GM19324 (cell line): ENCODE data around the gene SEC16A.

Experiments
- ATAC-seq: cut with Tn5 transposase; IDR thresholded peaks from one replicate; pipeline ENCODE4 v1.9.1; 2021; ENCODE audit warnings: mild to moderate bottlenecking, moderate library complexity; ENCODE audit not compliant: unreplicated experiment, low FRiP score

Gene SEC16A

GRCh38 chr9:136488247-136489214 lies 5.7 kb upstream of the SEC16A start:
- no peak for ATAC-seq

- no peak for ATAC-seq
These were observed 4.8 kb upstream of the SEC16A start for GRCh38 chr9:136487672-136488071.

- no peak for ATAC-seq
These were observed 4.2 kb upstream of the SEC16A start for GRCh38 chr9:136486823-136487620.

DNA sequence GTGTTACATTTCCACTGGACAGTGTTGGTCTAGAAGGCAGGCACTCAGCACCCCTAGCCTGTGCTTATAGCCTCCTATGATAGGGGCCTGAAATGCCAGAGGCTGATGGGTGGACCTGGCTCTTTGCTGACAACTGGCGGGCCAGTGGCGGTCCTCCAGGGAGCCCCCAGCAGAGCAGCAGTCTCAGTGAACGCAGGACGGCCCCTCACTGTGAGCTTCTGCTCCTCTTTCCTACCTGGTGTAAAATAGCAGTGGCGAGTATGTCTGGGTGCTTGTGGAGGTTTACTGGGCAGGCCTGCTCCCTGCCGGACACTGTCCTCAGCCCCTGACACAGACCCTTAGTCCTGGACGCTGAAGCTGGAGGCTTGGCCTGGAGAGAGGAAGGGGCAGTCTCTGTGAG lies 3.3 kb upstream of the SEC16A start:
- ATAC-seq = no peak

- ATAC-seq = no peak
These were observed 2.5 kb upstream of the SEC16A start for GRCh38 chr9:136485049-136486045.

DNA sequence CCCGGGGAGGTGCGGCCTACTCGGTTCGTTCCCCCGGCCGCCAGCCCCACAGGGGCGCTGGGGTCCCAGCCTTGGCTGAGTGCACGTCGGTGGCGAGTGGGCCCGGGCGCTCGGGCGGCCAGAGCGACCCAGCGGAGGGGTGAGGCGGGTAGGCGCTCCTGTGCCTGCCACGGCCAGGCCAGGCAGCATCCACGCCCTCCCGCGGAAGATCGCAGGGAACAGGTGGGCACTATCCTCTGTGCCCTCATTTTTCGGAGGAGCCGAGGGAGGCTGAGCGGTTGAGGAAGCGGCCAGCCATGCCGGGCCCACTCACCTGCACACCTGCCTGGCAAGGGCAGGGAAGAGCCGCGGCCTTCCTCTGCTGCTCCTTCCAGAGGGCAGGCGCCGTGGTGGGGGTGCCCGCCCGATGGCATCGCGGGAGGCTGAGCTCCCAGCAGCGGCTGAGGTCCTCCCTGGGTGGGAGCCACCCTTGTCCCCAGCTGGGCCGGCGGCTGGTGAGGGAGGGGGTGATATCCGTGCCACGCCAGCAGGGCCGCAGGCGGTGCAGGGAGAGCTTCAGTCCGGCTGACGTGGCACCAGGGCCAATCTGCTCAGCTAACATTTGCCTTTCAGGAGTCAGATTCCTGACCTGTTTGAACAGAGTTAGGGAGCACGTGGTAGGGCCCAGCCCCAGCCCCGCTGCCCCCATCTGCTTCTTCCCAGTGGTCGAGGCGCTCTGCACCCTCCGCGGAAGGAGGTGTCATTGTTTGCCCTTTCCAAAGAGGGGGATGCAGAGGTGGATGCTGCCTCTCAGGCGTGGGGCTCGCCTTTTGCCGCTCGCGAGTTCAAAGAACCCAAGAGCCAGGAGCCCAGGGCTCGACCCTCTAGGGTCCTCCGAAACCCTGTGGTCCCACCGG lies 1.6 kb upstream of the SEC16A start:
- ATAC-seq = no peak

GRCh38 chr9:136483589-136484152 lies 831 bp upstream of the SEC16A start:
- peak; percentile 75 for ATAC-seq

DNA sequence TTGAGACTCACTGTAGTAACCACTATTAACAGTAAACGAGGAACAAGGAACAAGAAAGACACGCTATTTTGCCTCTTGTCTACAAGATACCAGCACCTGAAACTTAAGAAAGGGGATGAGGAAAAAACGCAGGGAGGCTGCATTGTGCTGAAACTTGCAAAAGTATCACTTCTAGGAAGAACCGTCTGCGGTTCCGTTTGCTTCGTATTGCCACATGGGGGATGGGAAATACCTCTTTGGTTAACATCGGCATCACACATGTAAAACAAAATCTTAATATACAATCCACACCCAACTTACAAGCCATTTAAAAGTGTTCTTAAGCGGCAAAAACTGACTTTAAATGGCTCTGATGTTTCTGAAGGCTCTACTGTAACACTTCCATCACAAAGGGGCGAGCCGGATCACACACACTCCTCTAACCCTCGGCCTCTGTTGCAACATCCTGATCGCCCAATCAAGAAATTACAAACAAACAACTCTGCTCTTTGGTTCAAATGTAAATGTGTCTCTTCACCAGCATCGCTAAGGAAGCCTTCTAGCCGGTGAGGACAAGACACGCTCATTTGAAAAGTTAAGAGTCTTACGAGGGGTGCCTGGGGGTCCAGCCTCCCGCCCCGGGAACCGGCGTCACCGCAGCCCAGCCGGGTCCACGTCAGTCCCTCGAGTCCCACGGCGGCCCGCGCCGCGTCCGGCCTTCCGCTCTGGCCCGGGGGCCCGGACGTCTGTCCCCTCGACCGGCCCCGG lies 621 bp downstream of the SEC16A start:
- no peak for ATAC-seq

DNA sequence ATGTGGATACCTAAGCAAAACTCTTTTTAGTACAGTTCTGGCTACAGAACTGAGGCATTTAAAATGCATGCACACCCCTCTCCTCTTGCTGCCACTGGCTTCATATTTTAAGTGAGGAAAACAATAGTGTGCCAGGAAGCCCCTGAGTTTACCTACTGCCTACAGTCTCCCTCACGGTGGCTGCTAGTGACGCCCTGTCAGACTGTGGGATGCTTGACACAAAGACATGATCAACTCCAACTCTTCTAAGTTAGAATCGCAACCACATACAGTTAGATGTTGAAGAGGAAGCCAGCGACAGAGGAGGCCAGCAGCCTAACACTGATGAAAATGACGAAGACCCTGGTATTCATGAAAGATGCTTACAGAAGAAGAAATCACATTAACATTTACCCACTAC lies 1.3 kb downstream of the SEC16A start:
- no peak for ATAC-seq

DNA sequence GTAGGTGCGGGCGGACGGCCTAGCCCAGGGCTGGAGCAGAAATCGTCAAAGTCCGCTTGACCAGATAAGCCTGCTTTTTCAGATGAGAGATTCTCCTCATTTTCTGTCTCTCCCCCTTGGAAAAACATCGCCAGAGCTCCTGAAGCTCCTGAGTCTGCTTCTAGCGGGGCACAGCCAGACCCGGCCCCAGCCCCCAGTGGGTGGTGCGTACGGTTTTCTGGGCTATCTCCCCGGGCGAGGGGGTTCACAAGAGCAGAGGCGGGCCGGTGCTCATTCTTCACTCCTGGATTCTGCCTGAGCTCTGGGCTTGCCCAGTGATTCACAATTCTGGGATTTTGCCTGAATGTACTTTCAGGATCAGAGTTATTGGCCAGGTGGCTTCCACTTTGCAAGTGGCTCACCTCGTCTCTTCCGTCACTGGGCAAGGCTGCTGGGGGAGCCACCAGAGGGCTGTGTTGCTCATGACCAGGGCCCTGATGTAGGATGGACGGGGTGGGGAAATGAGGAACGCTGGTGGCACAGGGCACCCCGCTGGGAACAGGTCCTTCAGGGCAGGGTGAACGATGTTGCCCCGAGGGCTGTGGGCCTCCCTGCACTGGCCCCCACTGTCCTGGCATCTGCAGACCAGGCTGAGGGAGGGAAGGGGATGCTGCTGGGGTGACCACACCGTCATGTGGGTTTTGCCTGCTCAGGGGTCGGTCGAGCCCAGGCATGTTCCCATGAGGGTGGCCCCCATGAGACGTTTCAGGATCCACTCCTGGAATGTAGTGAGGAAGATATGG lies 6.3 kb downstream of the SEC16A start:
- no peak for ATAC-seq

GRCh38 chr9:136474974-136475865 lies 7.6 kb downstream of the SEC16A start:
- ATAC-seq = no peak

GRCh38 chr9:136474021-136474640 lies 8.7 kb downstream of the SEC16A start:
- no peak for ATAC-seq

- no peak for ATAC-seq
These were observed 9.5 kb downstream of the SEC16A start for GRCh38 chr9:136473354-136473721.

GRCh38 chr9:136472640-136473353 lies 10.0 kb downstream of the SEC16A start:
- no peak for ATAC-seq

GRCh38 chr9:136471802-136472487 lies 10.9 kb downstream of the SEC16A start:
- no peak for ATAC-seq
